GM19438 (cell line): ENCODE measurements around the gene MRE11.
"Not testable (repeated sequence)": the region's sequence is repeated elsewhere in the genome, so short reads cannot be mapped to it uniquely, and the experiment has no call there.

Experiments
- ATAC-seq: cut with Tn5 transposase; IDR thresholded peaks from one replicate; pipeline ENCODE4 v1.9.1; 2021; ENCODE audit warnings: low read depth; ENCODE audit not compliant: unreplicated experiment

Gene MRE11

GRCh38 chr11:94433049-94433448 is 60.6 kb downstream of the MRE11 start:
- ATAC-seq: no peak

- ATAC-seq: no peak
Measured at GRCh38 chr11:94424662-94425061, 69.0 kb downstream of the MRE11 start.

- ATAC-seq: no peak
Measured at GRCh38 chr11:94424011-94424410, 69.6 kb downstream of the MRE11 start.

GRCh38 chr11:94423507-94423906 is 70.1 kb downstream of the MRE11 start:
- no peak for ATAC-seq

GRCh38 chr11:94418123-94418765 is 75.4 kb downstream of the MRE11 start:
- ATAC-seq: no peak

GRCh38 chr11:94417386-94417987 is 76.2 kb downstream of the MRE11 start:
- no peak for ATAC-seq

GRCh38 chr11:94405062-94405833 is 88.4 kb downstream of the MRE11 start:
- no peak for ATAC-seq

- ATAC-seq: no peak
Measured at GRCh38 chr11:94402355-94402754, 91.3 kb downstream of the MRE11 start.

- ATAC-seq: no peak
Measured at GRCh38 chr11:94401773-94402265, 91.8 kb downstream of the MRE11 start.

- no peak for ATAC-seq
Measured at GRCh38 chr11:94400839-94401772, 92.5 kb downstream of the MRE11 start, which contains the start of gene GPR83. TSS of gene GPR83 (minus strand) at chr11:94401419. CDS start at chr11:94401247, 172 bp downstream.

GRCh38 chr11:94400457-94400838 is 93.2 kb downstream of the MRE11 start:
- ATAC-seq: no peak

- ATAC-seq: no peak
Measured at GRCh38 chr11:94400050-94400449, 93.6 kb downstream of the MRE11 start.

- ATAC-seq: no peak
Measured at GRCh38 chr11:94398101-94398500, 95.5 kb downstream of the MRE11 start.

GRCh38 chr11:94396282-94396681 is 97.4 kb downstream of the MRE11 start:
- ATAC-seq: no peak

GRCh38 chr11:94391937-94392336 is 101.7 kb downstream of the MRE11 start:
- ATAC-seq: not testable (repeated sequence)

GRCh38 chr11:94379613-94380012 is 114.0 kb downstream of the MRE11 start:
- no peak for ATAC-seq

- no peak for ATAC-seq
Measured at GRCh38 chr11:94376841-94377240, 116.8 kb downstream of the MRE11 start.

- ATAC-seq: not testable (repeated sequence)
Measured at GRCh38 chr11:94370576-94370975, 123.1 kb downstream of the MRE11 start.
